ENCODE results near the gene RERE.
"Not testable (repeated sequence)": the region's sequence is repeated elsewhere in the genome, so short reads cannot be mapped to it uniquely, and the experiment has no call there.

RERE gene

GRCh38 chr1:8835941-8836643 is 18.7 kb upstream of the RERE start:
- DNase-seq (ENCODE audit: low read depth, low spot score), result no peak
- CTCF ChIA-PET, result interaction anchor here (1.0 to 7.9 kb wide), 3 partner anchors 8 to 13 kb away, joined by 4 to 110 read pairs (median 4); no protein-coding TSS in a partner anchor
- H3K4me3 ChIP-seq (ENCODE audit: low read depth, low read length), result no peak overlapping the region
- no peak for TF ChIP-seq CTCF (IDR thresholded peaks at IDR 0.05; ENCODE audit: insufficient read depth, low read length, missing control alignments)
- POLR2A ChIA-PET, result no interaction called here

- no peak overlapping the region for H3K4me3 ChIP-seq (ENCODE audit: low read depth, low read length)
- TF ChIP-seq CTCF (IDR thresholded peaks at IDR 0.05; ENCODE audit: insufficient read depth, low read length, missing control alignments), result peak; percentile 22
- DNase-seq (ENCODE audit: low read depth, low spot score), result no peak
- ChIA-PET POLR2A (no interaction called here), CTCF (interaction anchor here (2.7 kb wide), 1 partner anchor 18 kb away, joined by 14 read pairs; no protein-coding TSS in a partner anchor)
These were observed 13.9 kb upstream of the RERE start for GRCh38 chr1:8831340-8831739.

- CTCF ChIA-PET, result interaction anchor here (2.7 kb wide), 1 partner anchor 19 kb away, joined by 14 read pairs; no protein-coding TSS in a partner anchor
- POLR2A ChIA-PET; H3K4me3 ChIP-seq (ENCODE audit: low read depth, low read length); DNase-seq (ENCODE audit: low read depth, low spot score): not testable (repeated sequence)
These were observed 13.3 kb upstream of the RERE start for GRCh38 chr1:8830732-8831131.

GRCh38 chr1:8825985-8826481 is 8.6 kb upstream of the RERE start:
- no peak for TF ChIP-seq CTCF (IDR thresholded peaks at IDR 0.05; ENCODE audit: insufficient read depth, low read length, missing control alignments)
- peak overlapping the region; percentile 18; the same call in 1 of the 2 replicates for H3K4me3 ChIP-seq (ENCODE audit: low read depth, low read length)
- POLR2A ChIA-PET, result interaction anchor here (0.7 to 1.4 kb wide), 2 partner anchors 9 to 403 kb away, joined by 3 to 7 read pairs; partner anchors contain the start of gene RERE
- CTCF ChIA-PET, result interaction anchor here (2.2 kb wide), 1 partner anchor 23 kb away, joined by 8 read pairs; no protein-coding TSS in a partner anchor
- peak; percentile 60 for DNase-seq (ENCODE audit: low read depth, low spot score)

- CTCF ChIA-PET, result interaction anchor here (0.8 to 4.2 kb wide), 3 partner anchors 26 to 81 kb away, joined by 3 to 19 read pairs (median 5); no protein-coding TSS in a partner anchor
- no peak for TF ChIP-seq CTCF (IDR thresholded peaks at IDR 0.05; ENCODE audit: insufficient read depth, low read length, missing control alignments)
- no peak overlapping the region for H3K4me3 ChIP-seq (ENCODE audit: low read depth, low read length)
- POLR2A ChIA-PET, result no interaction called here
- no peak for DNase-seq (ENCODE audit: low read depth, low spot score)
These were observed 5.8 kb upstream of the RERE start for GRCh38 chr1:8823295-8823664.

GRCh38 chr1:8822373-8823294 is 5.2 kb upstream of the RERE start:
- peak; percentile 77 for DNase-seq (ENCODE audit: low read depth, low spot score)
- ChIA-PET POLR2A (interaction anchor here (1.2 kb wide), 1 partner anchor 37 kb away, joined by 4 read pairs; no protein-coding TSS in a partner anchor), CTCF (interaction anchor here (0.8 to 4.2 kb wide), 3 partner anchors 26 to 82 kb away, joined by 3 to 19 read pairs (median 5); no protein-coding TSS in a partner anchor)
- no peak overlapping the region for H3K4me3 ChIP-seq (ENCODE audit: low read depth, low read length)
- TF ChIP-seq CTCF (IDR thresholded peaks at IDR 0.05; ENCODE audit: insufficient read depth, low read length, missing control alignments), result no peak

Data from AG04449 (cell line).